Hematopoietic multipotent progenitor cell treated with erythropoietin and hydrocortisone succinate and interleukin-3 and kit ligand, for 8 days (in vitro differentiated cells): ENCODE measurements around the gene SET.

ENCODE experiments used
- DNase-seq: peaks from one replicate; pipeline ENCODE4 v3.0.0-alpha.2; 2015

The SET gene

GRCh38 chr9:128713941-128714573, 25.0 kb downstream of the SET start:
- DNase-seq, result no peak

GRCh38 chr9:128714586-128715435, 25.8 kb downstream of the SET start:
- no peak for DNase-seq

GRCh38 chr9:128715436-128715750, 26.4 kb downstream of the SET start:
- DNase-seq, result no peak

GRCh38 chr9:128716581-128717254, 27.7 kb downstream of the SET start:
- no peak for DNase-seq

GRCh38 chr9:128718047-128718446, 29.0 kb downstream of the SET start:
- DNase-seq, result no peak

GRCh38 chr9:128718475-128718874, 29.5 kb downstream of the SET start:
- no peak for DNase-seq

GRCh38 chr9:128719919-128720605, 31.0 kb downstream of the SET start:
- no peak for DNase-seq

GRCh38 chr9:128720841-128721486, 31.9 kb downstream of the SET start:
- DNase-seq, result no peak

GRCh38 chr9:128721487-128722010, 32.5 kb downstream of the SET start:
- no peak for DNase-seq

GRCh38 chr9:128722380-128723351, 33.6 kb downstream of the SET start:
- no peak for DNase-seq

- no peak for DNase-seq
Measured at GRCh38 chr9:128723352-128723865, 34.4 kb downstream of the SET start.

GRCh38 chr9:128723866-128724743, 35.1 kb downstream of the SET start, which contains the start of gene ZDHHC12:
Gene ZDHHC12 (minus strand): TSS chr9:128724127. CDS start chr9:128724093, 34 bp downstream.
- peak; percentile 98 for DNase-seq

- peak; percentile 71 for DNase-seq
Measured at GRCh38 chr9:128724744-128725211, 35.8 kb downstream of the SET start.

GRCh38 chr9:128727640-128728248, 38.7 kb downstream of the SET start:
- no peak for DNase-seq

- no peak for DNase-seq
Measured at GRCh38 chr9:128728298-128728697, 39.3 kb downstream of the SET start.

- no peak for DNase-seq
Measured at GRCh38 chr9:128729302-128729701, 40.3 kb downstream of the SET start.

- no peak for DNase-seq
Measured at GRCh38 chr9:128729766-128730517, 40.9 kb downstream of the SET start.

GRCh38 chr9:128731093-128731492, 42.1 kb downstream of the SET start:
- DNase-seq, result no peak

- no peak for DNase-seq
Measured at GRCh38 chr9:128731691-128732090, 42.7 kb downstream of the SET start.
